Kidney (tissue), 14 donors: Measurements from ENCODE around the gene PNKP. TPM values are rescaled to one million over a fixed set of nuclear protein-coding genes. Genes with fewer than 3 reads are reported as not detected.

Experiments used
- DNase-seq, 5 donors: peaks; one replicate each; pipeline ENCODE4 v3.0.0-alpha.2; 2013 to 2020
- FAIRE-seq: peaks from 2 replicates; lab custom pipeline; 2012; peaks lifted over from hg19 to GRCh38; lab: Jason Lieb, UNC
- H3K27ac ChIP-seq, 2 donors: one replicate each; pipeline ENCODE4 v1.7.0; 2013; ENCODE audit warnings: low read depth in 2 of 2, low read length in 2 of 2, inconsistent platforms in 1 of 2
- H3K27me3 ChIP-seq: one replicate; pipeline ENCODE4 v1.7.1; 2013; ENCODE audit warnings: low read length, inconsistent platforms; ENCODE audit not compliant: control insufficient read depth, insufficient read depth
- H3K36me3 ChIP-seq, 3 donors: one replicate each; pipeline versions ENCODE4 v1.7.0 to v1.7.1; 2013; ENCODE audit warnings: low read length in 3 of 3, control low read depth in 1 of 3, inconsistent platforms in 1 of 3; ENCODE audit not compliant: insufficient read depth in 3 of 3, control insufficient read depth in 2 of 3
- H3K4me1 ChIP-seq, 3 donors: one replicate each; pipeline versions ENCODE4 v1.7.0 to v1.7.1; 2013; ENCODE audit warnings: low read length in 3 of 3, inconsistent platforms in 1 of 3, low read depth in 1 of 3; ENCODE audit not compliant: control insufficient read depth in 2 of 3, insufficient read depth in 2 of 3
- H3K4me3 ChIP-seq, 3 donors: one replicate each; pipeline versions ENCODE4 v1.7.0 to v1.8.1; 2013; ENCODE audit warnings: low read length in 3 of 3, control low read depth in 1 of 3, inconsistent platforms in 1 of 3
- H3K9ac ChIP-seq, 3 donors: one replicate each; pipeline versions ENCODE4 v1.7.0 to v1.7.1; 2013; ENCODE audit warnings: low read length in 3 of 3, control low read depth in 1 of 3, inconsistent platforms in 1 of 3
- H3K9me3 ChIP-seq, 3 donors: one replicate each; pipeline versions ENCODE4 v1.7.0 to v1.7.1; 2013; ENCODE audit warnings: low read length in 3 of 3, control low read depth in 1 of 3, inconsistent platforms in 1 of 3; ENCODE audit not compliant: control insufficient read depth in 2 of 3, insufficient read depth in 1 of 3
- intact Hi-C: fragments of 100-400 bp; cut with DNase I; formaldehyde crosslinking; loops from one replicate; pipeline ENCODE4 v1.11.1; 2022
- polyA plus RNA-seq: library from polyadenylated mRNA; stranded (reverse); fragments of 350-450 nt; fragmentation: Illumina TruSeq; extraction: RNeasy Lipid Tissue Mini Kit (QIAGEN cat#74804); gene quantifications from one replicate; pipeline ENCODE4 v1.2.3, GENCODE V29; 2014; ENCODE audit warnings: low read depth, low replicate concordance; ENCODE audit not compliant: insufficient read depth
- total RNA-seq: library from RNA; stranded (reverse); fragmentation: NEBNext Ultra II Directional; extraction: Animal tissue kit (Norgen Biotek cat#: 25700); gene quantifications from one replicate; pipeline ENCODE4 v1.2.1, GENCODE V29; 2021
- TF ChIP-seq, protein P1 (sequence below): IDR thresholded peaks from 3 replicates; pipeline ENCODE4 v1.5.1; 2012; ENCODE audit warnings: mild to moderate bottlenecking, moderate library complexity, borderline replicate concordance; ENCODE audit not compliant: insufficient read depth; ENCODE audit errors: extremely low read depth
- donor health status: control.
- donor health status: control.
- donor health status: control.
- donor health status: control.
- donor health status: control.
- donor health status: DM: yes; HTN: yes; CAD: no.
- donor health status: Normal renal cell carcinoma (clear cell type).

PNKP gene
- total and polyA plus RNA-seq, 2 donors from 2014 or later, result 45.5 to 101 TPM

DNA sequence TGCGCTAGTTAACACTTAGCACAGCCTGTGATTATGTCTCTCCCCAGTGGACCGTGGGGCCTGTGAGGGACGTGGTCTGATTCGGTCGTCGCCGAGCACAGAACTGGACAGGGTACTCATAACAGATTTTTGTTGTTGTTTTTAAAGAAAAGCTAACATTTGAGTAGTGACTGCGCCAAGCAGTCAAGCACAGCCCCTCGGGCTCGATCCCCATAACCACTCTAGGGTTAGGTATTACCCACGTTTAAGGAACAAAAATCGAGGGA, 17.2 kb downstream of the PNKP start:
- Histone ChIP-seq H3K4me3 (peak overlapping the region; percentile 3 to 91 (median 87)), H3K27me3 (no peaks in the 10 kb centered on the region), H3K36me3 (peaks cover 0 to 3% (median 3%) of the 10 kb centered on the region in 3 donors), H3K4me1 (peaks cover 0 to 17% (median 9%) of the 10 kb centered on the region in 3 donors), H3K9ac (peak overlapping the region in 2 of 3 donors; percentile 63 to 94), H3K9me3 (no peaks in the 10 kb centered on the region), H3K27ac (peak overlapping the region; percentile 82 to 99)
- FAIRE-seq (no peak), DNase-seq (no peak)
- intact Hi-C loops, result no loop called here
- TF ChIP-seq, protein P1, sequence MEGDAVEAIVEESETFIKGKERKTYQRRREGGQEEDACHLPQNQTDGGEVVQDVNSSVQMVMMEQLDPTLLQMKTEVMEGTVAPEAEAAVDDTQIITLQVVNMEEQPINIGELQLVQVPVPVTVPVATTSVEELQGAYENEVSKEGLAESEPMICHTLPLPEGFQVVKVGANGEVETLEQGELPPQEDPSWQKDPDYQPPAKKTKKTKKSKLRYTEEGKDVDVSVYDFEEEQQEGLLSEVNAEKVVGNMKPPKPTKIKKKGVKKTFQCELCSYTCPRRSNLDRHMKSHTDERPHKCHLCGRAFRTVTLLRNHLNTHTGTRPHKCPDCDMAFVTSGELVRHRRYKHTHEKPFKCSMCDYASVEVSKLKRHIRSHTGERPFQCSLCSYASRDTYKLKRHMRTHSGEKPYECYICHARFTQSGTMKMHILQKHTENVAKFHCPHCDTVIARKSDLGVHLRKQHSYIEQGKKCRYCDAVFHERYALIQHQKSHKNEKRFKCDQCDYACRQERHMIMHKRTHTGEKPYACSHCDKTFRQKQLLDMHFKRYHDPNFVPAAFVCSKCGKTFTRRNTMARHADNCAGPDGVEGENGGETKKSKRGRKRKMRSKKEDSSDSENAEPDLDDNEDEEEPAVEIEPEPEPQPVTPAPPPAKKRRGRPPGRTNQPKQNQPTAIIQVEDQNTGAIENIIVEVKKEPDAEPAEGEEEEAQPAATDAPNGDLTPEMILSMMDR, result no peak

DNA sequence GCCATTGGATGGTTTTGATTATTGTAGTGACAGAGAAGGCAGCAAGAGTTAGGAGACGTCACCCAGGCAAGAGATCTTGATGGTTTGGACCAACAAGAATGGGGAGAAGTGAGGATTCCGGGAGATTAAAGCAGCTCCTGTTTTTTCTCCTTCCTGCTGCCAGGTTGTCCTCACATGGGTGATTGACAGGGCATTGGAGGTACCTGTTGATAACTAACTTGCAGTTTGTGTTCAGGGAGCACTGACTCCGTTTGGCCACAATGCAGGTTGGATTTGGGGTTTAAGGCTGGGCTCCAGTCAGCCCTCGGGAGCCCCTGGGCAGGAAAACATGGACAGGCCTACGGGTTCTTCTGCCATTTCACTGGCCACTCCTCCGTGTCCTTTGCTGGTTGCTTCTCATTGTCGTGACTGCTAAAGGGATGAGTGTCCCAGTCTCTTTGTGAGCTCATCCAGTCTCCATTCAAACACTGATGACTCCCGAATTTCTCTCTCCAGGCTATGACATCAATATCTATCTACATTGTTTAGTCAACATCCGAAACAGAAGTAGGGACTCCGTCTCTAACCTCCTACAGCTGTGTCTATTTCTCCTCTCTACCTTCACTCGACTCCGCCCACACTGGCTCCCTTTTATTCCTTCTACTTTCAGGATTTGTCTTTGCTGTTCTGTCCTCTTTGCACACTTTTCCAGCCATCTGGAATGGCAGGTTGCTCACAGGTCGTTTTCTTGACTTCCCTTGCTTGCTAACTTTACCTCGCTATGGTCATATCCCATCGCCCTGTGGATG, 17.7 kb downstream of the PNKP start:
- H3K4me3 ChIP-seq, result peak overlapping the region in 2 of 3 donors; percentile 87 to 91
- TF ChIP-seq, protein P1, result no peak
- H3K9ac ChIP-seq, result peak overlapping the region in 1 of 3 donors; percentile 94
- intact Hi-C loops, result no loop called here
- peaks cover 0 to 17% (median 9%) of the 10 kb centered on the region in 3 donors for H3K4me1 ChIP-seq
- no peak for FAIRE-seq
- H3K36me3 ChIP-seq, result no peaks in the 10 kb centered on the region
- DNase-seq, result no peak
- peak overlapping the region; percentile 82 to 99 for H3K27ac ChIP-seq
- H3K27me3 ChIP-seq, result no peaks in the 10 kb centered on the region
- H3K9me3 ChIP-seq, result no peaks in the 10 kb centered on the region

DNA sequence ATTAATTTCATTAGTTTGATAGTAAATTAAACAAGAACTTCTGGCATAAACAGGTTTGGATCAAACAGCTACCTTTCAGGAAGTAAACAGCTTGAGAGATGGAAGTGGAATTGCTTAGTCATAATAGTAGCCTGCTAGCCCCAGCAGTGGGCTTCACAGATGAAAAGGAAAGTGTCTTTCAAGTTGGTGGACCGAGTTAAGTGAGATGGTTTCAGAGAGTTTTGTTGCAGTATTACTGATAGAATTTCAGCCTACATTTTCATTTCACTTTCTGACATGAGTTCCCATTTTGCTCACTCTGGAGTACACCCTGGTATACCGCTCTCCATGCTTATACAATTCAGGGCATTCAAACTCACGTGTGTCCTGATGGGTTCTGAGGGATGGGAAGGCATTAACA, 18.4 kb downstream of the PNKP start:
- Histone ChIP-seq H3K4me1 (peaks cover 0 to 16% (median 9%) of the 10 kb centered on the region in 3 donors), H3K9ac (no peak overlapping the region), H3K4me3 (no peak overlapping the region), H3K27me3 (no peaks in the 10 kb centered on the region), H3K9me3 (no peaks in the 10 kb centered on the region), H3K36me3 (no peaks in the 10 kb centered on the region), H3K27ac (no peak overlapping the region)
- DNase-seq, result no peak
- no peak for FAIRE-seq
- TF ChIP-seq, protein P1, result no peak
- intact Hi-C loops, result no loop called here
